T-helper 2 cell treated with Interferon-gamma antibody and Interleukin-4, amounts not matched to agents 100 ng/mL and 5 ng/mL, for 36 hours (primary cell): Measurements from ENCODE around the gene MAN1C1. TPM values are rescaled to one million over a fixed set of nuclear protein-coding genes. Genes with fewer than 3 reads are reported as not detected.
"Not testable (repeated sequence)": the region's sequence is repeated elsewhere in the genome, so short reads cannot be mapped to it uniquely, and the experiment has no call there.

Experiments
- intact Hi-C: fragments of 100-400 bp; cut with micrococcal nuclease; formaldehyde crosslinking; loops from one replicate; pipeline ENCODE4 v1.15.1; 2023
- total RNA-seq: library from RNA; stranded (reverse); gene quantifications from 2 replicates; pipeline ENCODE4 v1.2.3, GENCODE V29; 2022

Gene MAN1C1
- total RNA-seq, 1 donor from 2014 or later: 12.1 TPM

GRCh38 chr1:25733271-25733670 lies 116.7 kb downstream of the MAN1C1 start:
- intact Hi-C loops: no loop called here

- intact Hi-C loops: not testable (repeated sequence)
Measured at GRCh38 chr1:25734991-25735390, 118.4 kb downstream of the MAN1C1 start.

- intact Hi-C loops: no loop called here
Measured at GRCh38 chr1:25735956-25736529, 119.5 kb downstream of the MAN1C1 start.

GRCh38 chr1:25737130-25737529 lies 120.5 kb downstream of the MAN1C1 start:
- intact Hi-C loops: no loop called here

- intact Hi-C loops: no loop called here
Measured at GRCh38 chr1:25738499-25738898, 121.9 kb downstream of the MAN1C1 start.

- intact Hi-C loops: no loop called here
Measured at GRCh38 chr1:25739341-25739740, 122.8 kb downstream of the MAN1C1 start.

GRCh38 chr1:25740071-25740470 lies 123.5 kb downstream of the MAN1C1 start:
- intact Hi-C loops: no loop called here

- intact Hi-C loops: no loop called here
Measured at GRCh38 chr1:25742316-25742715, 125.7 kb downstream of the MAN1C1 start.

- intact Hi-C loops: no loop called here
Measured at GRCh38 chr1:25743164-25744139, 126.9 kb downstream of the MAN1C1 start.

- intact Hi-C loops: no loop called here
Measured at GRCh38 chr1:25744140-25744581, 127.6 kb downstream of the MAN1C1 start.

- intact Hi-C loops: no loop called here
Measured at GRCh38 chr1:25744636-25745425, 128.2 kb downstream of the MAN1C1 start.

- intact Hi-C loops: no loop called here
Measured at GRCh38 chr1:25746299-25747045, 129.9 kb downstream of the MAN1C1 start.

- intact Hi-C loops: no loop called here
Measured at GRCh38 chr1:25747046-25747719, 130.6 kb downstream of the MAN1C1 start.

- intact Hi-C loops: no loop called here
Measured at GRCh38 chr1:25748531-25749205, 132.1 kb downstream of the MAN1C1 start.

GRCh38 chr1:25750923-25751605 lies 134.5 kb downstream of the MAN1C1 start:
- intact Hi-C loops: no loop called here

- intact Hi-C loops: no loop called here
Measured at GRCh38 chr1:25754470-25755181, 138.0 kb downstream of the MAN1C1 start.

GRCh38 chr1:25755475-25756125 lies 139.0 kb downstream of the MAN1C1 start:
- intact Hi-C loops: no loop called here

- intact Hi-C loops: no loop called here
Measured at GRCh38 chr1:25756215-25756614, 139.6 kb downstream of the MAN1C1 start.
